WTC11 (cell line): ENCODE measurements around the gene SLC44A5.

Experiments
- ATF2 ChIP-seq: sonication (generic); formaldehyde crosslinking; IDR thresholded peaks from 2 replicates; pipeline ENCODE4 v1.8.1; 2022; ENCODE audit warnings: low read depth, missing genetic modification reagents, borderline replicate concordance
- CTCF ChIP-seq: fragments of 200-600 bp; IDR thresholded peaks from 2 replicates; pipeline ENCODE4 v1.8.0; 2022; ENCODE audit warnings: antibody characterized with exemption
- ELF4 ChIP-seq: sonication (generic); formaldehyde crosslinking; IDR thresholded peaks from 2 replicates; pipeline ENCODE4 v1.8.1; 2022; ENCODE audit warnings: low read depth, mild to moderate bottlenecking, moderate library complexity, missing genetic modification reagents
- MAX ChIP-seq: sonication (generic); formaldehyde crosslinking; IDR thresholded peaks from 2 replicates; pipeline ENCODE4 v1.8.0; 2022; ENCODE audit warnings: mild to moderate bottlenecking, missing genetic modification reagents
- SP1 ChIP-seq: sonication (generic); formaldehyde crosslinking; conservative IDR thresholded peaks from 2 replicates; pipeline ENCODE4 v1.8.1; 2022; ENCODE audit warnings: missing genetic modification reagents
- USF2 ChIP-seq: sonication (generic); formaldehyde crosslinking; IDR thresholded peaks from 2 replicates; pipeline ENCODE4 v1.8.1; 2023; ENCODE audit warnings: mild to moderate bottlenecking, missing genetic modification reagents, moderate library complexity

GRCh38 chr1:75426688-75427087 is 184.2 kb downstream of the SLC44A5 start:
- no peak for TF ChIP-seq CTCF
- TF ChIP-seq ATF2 (CRISPR knock-in tag), result no peak
- no peak for TF ChIP-seq ELF4 (CRISPR knock-in tag)
- no peak for TF ChIP-seq MAX (CRISPR knock-in tag)
- TF ChIP-seq SP1 (CRISPR knock-in tag), result no peak
- TF ChIP-seq USF2 (CRISPR knock-in tag), result no peak
